Esophagus (tissue), 2 donors: ENCODE measurements around the gene KANK2. TPM values are rescaled to one million over a fixed set of nuclear protein-coding genes. Genes with fewer than 3 reads are reported as not detected.
"Not testable (repeated sequence)": the region's sequence is repeated elsewhere in the genome, so short reads cannot be mapped to it uniquely, and the experiment has no call there.

Experiments
- H3K27ac ChIP-seq, 2 donors: one replicate each; pipeline ENCODE4 v1.5.1; 2013; ENCODE audit warnings: low read depth in 2 of 2, mild to moderate bottlenecking in 2 of 2, inconsistent platforms in 1 of 2, low read length in 1 of 2, moderate library complexity in 1 of 2
- H3K27me3 ChIP-seq, 2 donors: one replicate each; pipeline ENCODE4 v1.6.1; 2013; ENCODE audit warnings: low read length in 2 of 2, control low read depth in 1 of 2, mild to moderate bottlenecking in 1 of 2; ENCODE audit not compliant: insufficient read depth in 2 of 2, control insufficient read depth in 1 of 2
- H3K36me3 ChIP-seq, 2 donors: one replicate each; pipeline ENCODE4 v1.6.1; 2013; ENCODE audit warnings: low read length in 1 of 2; ENCODE audit not compliant: control insufficient read depth in 2 of 2, insufficient read depth in 2 of 2
- H3K4me1 ChIP-seq, 2 donors: one replicate each; pipeline ENCODE4 v1.6.1; 2013; ENCODE audit warnings: low read length in 1 of 2; ENCODE audit not compliant: control insufficient read depth in 2 of 2, insufficient read depth in 2 of 2
- H3K4me3 ChIP-seq, 2 donors: one replicate each; pipeline ENCODE4 v1.5.1; 2013; ENCODE audit warnings: low read length in 2 of 2, mild to moderate bottlenecking in 2 of 2, low read depth in 1 of 2, moderate library complexity in 1 of 2
- H3K9me3 ChIP-seq, 2 donors: one replicate each; pipeline ENCODE4 v1.6.1; 2013; ENCODE audit warnings: mild to moderate bottlenecking in 2 of 2, low read depth in 1 of 2, low read length in 1 of 2, moderate library complexity in 1 of 2; ENCODE audit not compliant: control insufficient read depth in 2 of 2, insufficient read depth in 1 of 2
- WGBS, 2 donors: extraction: QIAGEN DNeasy Blood & Tissue Kit; methylation state at CpG; one replicate each; pipeline ENCODE4 v1.1.7; 2013; 5-methylcytosine and 5-hydroxymethylcytosine counted together
- polyA plus RNA-seq, 2 donors: library from polyadenylated mRNA; stranded (reverse); fragments of 200-250 nt; gene quantifications; one replicate each; pipeline ENCODE4 v1.2.3, GENCODE V29; 2013
- donor health status: healthy with polysubstance abuse.
- donor health status: Bipolar disorder and iron deficiency.

The KANK2 gene
- polyA plus RNA-seq, 2 donors: 33.1 to 53.9 TPM

DNA sequence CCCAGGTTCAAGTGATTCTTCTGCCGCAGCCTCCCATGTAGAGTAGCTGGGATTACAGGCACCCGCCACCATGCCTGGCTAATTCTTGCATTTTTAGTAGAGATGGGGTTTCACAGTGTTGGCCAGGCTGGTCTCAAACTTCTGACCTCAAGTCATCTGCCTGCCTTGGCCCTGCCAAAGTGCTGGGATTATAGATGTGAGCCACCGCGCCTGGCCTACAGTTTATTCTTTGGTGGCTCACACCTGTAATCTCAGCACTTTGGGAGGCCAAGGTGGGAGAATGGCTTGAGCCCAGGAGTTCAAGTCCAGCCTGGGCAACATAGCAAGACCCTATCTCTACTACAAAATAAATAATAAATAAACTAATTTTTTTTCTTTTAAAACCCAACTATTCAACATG is 73.2 kb downstream of the KANK2 start:
- peaks cover 15 to 40% of the 10 kb centered on the region in 2 donors for H3K36me3 ChIP-seq
- not testable (repeated sequence) for H3K27me3 ChIP-seq, H3K27ac ChIP-seq, H3K4me1 ChIP-seq, H3K4me3 ChIP-seq, H3K9me3 ChIP-seq
- 96 to 98% methylated on average over 4 of the region's 4 CpGs for WGBS, 2 donors

- Histone ChIP-seq H3K4me1 (no peaks in the 10 kb centered on the region), H3K4me3 (no peak overlapping the region), H3K27me3 (no peaks in the 10 kb centered on the region), H3K27ac (no peak overlapping the region), H3K36me3 (peaks cover 18 to 40% of the 10 kb centered on the region in 2 donors), H3K9me3 (no peaks in the 10 kb centered on the region)
- 89 to 90% methylated on average over 13 of the region's 13 CpGs for WGBS, 2 donors
Measured at GRCh38 chr19:11123114-11123513, 74.2 kb downstream of the KANK2 start.

- WGBS, 2 donors: 88% methylated on average over 13 to 15 of the region's 17 CpGs
- H3K4me1 ChIP-seq, H3K27ac ChIP-seq, H3K27me3 ChIP-seq, H3K4me3 ChIP-seq, H3K9me3 ChIP-seq: not testable (repeated sequence)
- peaks cover 21 to 38% of the 10 kb centered on the region in 2 donors for H3K36me3 ChIP-seq
Measured at GRCh38 chr19:11121963-11122362, 75.4 kb downstream of the KANK2 start.

GRCh38 chr19:11116507-11116906 is 80.8 kb downstream of the KANK2 start:
- no peak overlapping the region for H3K27ac ChIP-seq
- H3K27me3 ChIP-seq: no peaks in the 10 kb centered on the region
- H3K4me3 ChIP-seq: no peak overlapping the region
- H3K9me3 ChIP-seq: no peaks in the 10 kb centered on the region
- peaks cover 15 to 60% of the 10 kb centered on the region in 2 donors for H3K36me3 ChIP-seq
- 94 to 96% methylated on average over 9 of the region's 9 CpGs for WGBS, 2 donors
- no peaks in the 10 kb centered on the region for H3K4me1 ChIP-seq

DNA sequence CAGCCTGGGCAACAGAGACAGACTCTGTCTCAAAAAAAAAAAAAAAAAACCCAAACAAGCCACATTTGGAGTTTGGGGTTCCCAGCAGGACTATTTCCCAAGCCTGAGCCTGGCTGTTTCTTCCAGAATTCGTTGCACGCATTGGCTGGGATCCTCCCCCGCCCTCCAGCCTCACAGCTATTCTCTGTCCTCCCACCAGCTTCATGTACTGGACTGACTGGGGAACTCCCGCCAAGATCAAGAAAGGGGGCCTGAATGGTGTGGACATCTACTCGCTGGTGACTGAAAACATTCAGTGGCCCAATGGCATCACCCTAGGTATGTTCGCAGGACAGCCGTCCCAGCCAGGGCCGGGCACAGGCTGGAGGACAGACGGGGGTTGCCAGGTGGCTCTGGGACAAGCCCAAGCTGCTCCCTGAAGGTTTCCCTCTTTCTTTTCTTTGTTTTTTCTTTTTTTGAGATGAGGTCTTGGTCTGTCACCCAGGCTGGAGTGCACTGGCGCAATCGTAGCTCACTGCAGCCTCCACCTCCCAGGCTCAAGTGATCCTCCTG is 81.4 kb downstream of the KANK2 start:
- Histone ChIP-seq H3K27me3 (no peaks in the 10 kb centered on the region), H3K27ac (no peak overlapping the region), H3K9me3 (no peaks in the 10 kb centered on the region), H3K4me3 (no peak overlapping the region), H3K4me1 (no peaks in the 10 kb centered on the region), H3K36me3 (peaks cover 15 to 62% of the 10 kb centered on the region in 2 donors)
- WGBS, 2 donors: 84% methylated on average over 11 of the region's 11 CpGs

DNA sequence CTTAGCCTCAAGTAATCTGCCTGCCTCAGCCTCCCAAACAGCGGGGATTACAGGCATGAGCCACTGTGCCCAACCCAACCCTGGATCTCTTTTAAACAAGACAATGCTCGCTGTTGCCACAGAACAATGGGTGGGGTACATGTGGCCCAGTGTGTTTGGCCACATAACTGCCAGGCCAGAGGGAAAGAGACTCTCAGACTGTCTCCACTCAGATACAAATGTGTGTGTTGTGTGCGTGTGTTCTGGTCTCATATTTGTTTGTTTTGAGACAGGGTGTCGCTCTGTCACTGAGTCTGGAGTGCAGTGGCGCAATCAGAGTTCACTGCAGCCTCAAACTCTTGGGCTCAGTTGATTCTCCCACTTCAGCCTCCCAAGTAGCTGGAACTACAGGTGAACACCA is 82.3 kb downstream of the KANK2 start:
- no peaks in the 10 kb centered on the region for H3K27me3 ChIP-seq
- H3K36me3 ChIP-seq: peaks cover 10 to 59% of the 10 kb centered on the region in 2 donors
- WGBS, 2 donors: 87 to 89% methylated on average over 5 of the region's 5 CpGs
- no peak overlapping the region for H3K27ac ChIP-seq
- no peaks in the 10 kb centered on the region for H3K4me1 ChIP-seq
- no peak overlapping the region for H3K4me3 ChIP-seq
- H3K9me3 ChIP-seq: no peaks in the 10 kb centered on the region

Other genes with a start within 250 kb of the KANK2 start
- 100 to 1,000 TPM in 1 of 2 donors, 10 to 100 TPM in 1; 66.8 to 113 TPM for gene SMARCA4, start 236.5 kb downstream of the KANK2 start, polyA plus RNA-seq
- gene LDLR, start 108.1 kb downstream of the KANK2 start, polyA plus RNA-seq: 10 to 100 TPM; 51.9 to 66.7 TPM
- gene SPC24, start 41.8 kb downstream of the KANK2 start, polyA plus RNA-seq: 10 to 100 TPM in 1 of 2 donors, 1 to 10 TPM in 1; 3.7 to 11.4 TPM
- gene ANGPTL8, start 42.1 kb upstream of the KANK2 start, polyA plus RNA-seq: under 1 TPM in 1 of 2 donors, not detected in 1; 0.15 TPM
- gene DOCK6, start 65.0 kb upstream of the KANK2 start, polyA plus RNA-seq: 10 to 100 TPM; 25.8 to 53.5 TPM
- not detected for gene TSPAN16, start 98.6 kb upstream of the KANK2 start, polyA plus RNA-seq
- 10 to 100 TPM; 21.7 to 25.7 TPM for gene RAB3D, start 142.1 kb upstream of the KANK2 start, polyA plus RNA-seq
- 10 to 100 TPM; 39.8 to 67.1 TPM for gene TMEM205, start 148.7 kb upstream of the KANK2 start, polyA plus RNA-seq
- 10 to 100 TPM; 22.5 to 47.6 TPM for gene CCDC159, start 149.0 kb upstream of the KANK2 start, polyA plus RNA-seq
- gene PLPPR2, start 157.9 kb upstream of the KANK2 start, polyA plus RNA-seq: 1 to 10 TPM; 7.3 to 8.6 TPM
- gene SWSAP1, start 177.1 kb upstream of the KANK2 start, polyA plus RNA-seq: 1 to 10 TPM; 2.2 to 2.8 TPM
- gene EPOR, start 186.8 kb upstream of the KANK2 start, polyA plus RNA-seq: 1 to 10 TPM; 1.2 to 1.4 TPM
- 1 to 10 TPM in 1 of 2 donors, under 1 TPM in 1; 0.87 to 3.6 TPM for gene RGL3, start 221.8 kb upstream of the KANK2 start, polyA plus RNA-seq
- gene ODAD3, start 237.6 kb upstream of the KANK2 start, polyA plus RNA-seq: under 1 TPM; 0.06 to 0.20 TPM
- gene PRKCSH, start 238.1 kb upstream of the KANK2 start, polyA plus RNA-seq: 10 to 100 TPM; 76.7 to 86.9 TPM